Endothelial cell of umbilical vein (primary cell): ENCODE measurements around the gene CERKL. TPM values are rescaled to one million over a fixed set of nuclear protein-coding genes. Genes with fewer than 3 reads are reported as not detected.

Experiments
- BruUV-seq: library from RNA; stranded (reverse); fragments of 400-500 nt; replicated peaks from 2 replicates; lab custom pipeline; 2021; lab: Mats Ljungman, UMichigan
- CTCF ChIA-PET: fragments of 300-600, 350-600 bp; sonication (Branson Sonifier 250); formaldehyde crosslinking; loops from one replicate; lab custom pipeline; 2021; ENCODE audit warnings: antibody characterized with exemption, inconsistent platforms; lab: Charles Lee
- POLR2A ChIA-PET: fragments of 300-600, 350-600 bp; sonication (Branson Sonifier 250); formaldehyde crosslinking; loops from one replicate; lab custom pipeline; 2021; ENCODE audit warnings: antibody characterized with exemption, inconsistent platforms; lab: Charles Lee
- DNase-seq: peaks from one replicate; pipeline ENCODE4 v3.0.0-alpha.2; 2011; ENCODE audit warnings: low read depth, low spot score
- FAIRE-seq: peaks from 2 replicates; lab custom pipeline; 2011; peaks lifted over from hg19 to GRCh38; lab: Jason Lieb, UNC
- H2AFZ ChIP-seq: 2 replicates; pipeline ENCODE4 v1.6.0; 2012; ENCODE audit warnings: low read depth, low read length, control low read depth, inconsistent platforms
- H3K27ac ChIP-seq: 2 replicates; pipeline ENCODE4 v1.5.1; 2011; ENCODE audit warnings: low read depth, mild to moderate bottlenecking, control low read depth, low read length, moderate library complexity; ENCODE audit not compliant: insufficient read depth
- H3K27me3 ChIP-seq, 2 experiments: 2 replicates each; pipeline versions ENCODE4 v1.6.0 to v1.6.1; 2011; ENCODE audit warnings: low read length in 2 of 2, mixed read lengths in 1 of 2; ENCODE audit not compliant: control insufficient read depth in 2 of 2, insufficient read depth in 2 of 2
- H3K36me3 ChIP-seq, 2 experiments: 2 replicates in 1 of 2; 3 replicates in 1 of 2; pipeline ENCODE4 v1.5.1; 2011; ENCODE audit warnings: low read length in 2 of 2, mild to moderate bottlenecking in 1 of 2, moderate library complexity in 1 of 2; ENCODE audit not compliant: control insufficient read depth in 2 of 2, insufficient read depth in 2 of 2; ENCODE audit errors: extremely low read depth in 1 of 2
- H3K4me1 ChIP-seq: 3 replicates; pipeline ENCODE4 v1.5.1; 2011; ENCODE audit warnings: mild to moderate bottlenecking, low read length; ENCODE audit not compliant: control insufficient read depth, insufficient read depth; ENCODE audit errors: extremely low read depth
- H3K4me2 ChIP-seq: 2 replicates; pipeline ENCODE4 v1.6.1; 2011; ENCODE audit warnings: low read length, control low read depth, mixed read lengths; ENCODE audit not compliant: insufficient read depth
- H3K4me3 ChIP-seq, 3 experiments: fragments of 200-600 bp in 1 of 3; sonication (generic), shearing (Covaris generic) in 1 of 3; replicated peaks in 1 of 3; 2 replicates each; pipeline ENCODE4 v1.5.1; 2011 to 2016; ENCODE audit warnings: control low read depth in 3 of 3, low read length in 3 of 3, mild to moderate bottlenecking in 2 of 3, inconsistent platforms in 1 of 3, low read depth in 1 of 3, moderate library complexity in 1 of 3; ENCODE audit not compliant: insufficient read depth in 1 of 3
- H3K79me2 ChIP-seq: 2 replicates; pipeline ENCODE4 v1.6.0; 2012; ENCODE audit warnings: low read length, inconsistent platforms; ENCODE audit not compliant: control insufficient read depth, insufficient read depth
- H3K9ac ChIP-seq: replicated peaks from 2 replicates; pipeline ENCODE3; 2011; ENCODE audit warnings: low read length, control low read depth; ENCODE audit not compliant: insufficient read depth; ENCODE audit errors: extremely low read depth
- H3K9me1 ChIP-seq: replicated peaks from 3 replicates; pipeline ENCODE4 v1.6.0; 2011; ENCODE audit warnings: mild to moderate bottlenecking, low read length; ENCODE audit not compliant: control insufficient read depth, insufficient read depth; ENCODE audit errors: extremely low read depth
- H3K9me3 ChIP-seq: replicated peaks from 2 replicates; pipeline ENCODE4 v1.5.1; 2012; ENCODE audit warnings: low read length, inconsistent platforms; ENCODE audit not compliant: control insufficient read depth, insufficient read depth
- H4K20me1 ChIP-seq: replicated peaks from 2 replicates; pipeline ENCODE3; 2011; ENCODE audit warnings: mild to moderate bottlenecking, low read length; ENCODE audit not compliant: control insufficient read depth, insufficient read depth; ENCODE audit errors: extremely low read depth
- EZH2 ChIP-seq: IDR thresholded peaks from 2 replicates; pipeline ENCODE4 v1.6.1; 2012; ENCODE audit warnings: borderline replicate concordance, low read depth, mild to moderate bottlenecking, moderate library complexity, low read length, inconsistent platforms; ENCODE audit not compliant: severe bottlenecking
- FOS ChIP-seq: IDR thresholded peaks from 2 replicates; pipeline ENCODE4 v1.6.1; 2011; ENCODE audit warnings: mild to moderate bottlenecking, low read length, moderate library complexity, borderline replicate concordance; ENCODE audit not compliant: insufficient read depth
- GATA2 ChIP-seq: IDR thresholded peaks from 2 replicates; pipeline ENCODE4 v1.7.0; 2011; ENCODE audit warnings: low read depth, mild to moderate bottlenecking, moderate library complexity, mixed read lengths, low read length; ENCODE audit not compliant: insufficient read length, insufficient read depth
- JUN ChIP-seq: IDR thresholded peaks from 2 replicates; pipeline ENCODE4 v1.6.1; 2011; ENCODE audit warnings: borderline replicate concordance, low read depth; ENCODE audit not compliant: insufficient read length, insufficient read depth
- MYC ChIP-seq: IDR thresholded peaks from one replicate; pipeline ENCODE4 v1.6.1; 2011; ENCODE audit warnings: mild to moderate bottlenecking, low read depth, low read length
- POLR2A ChIP-seq: IDR thresholded peaks from 2 replicates; pipeline ENCODE4 v1.6.1; 2012; ENCODE audit warnings: low read depth, mild to moderate bottlenecking, control low read depth, low read length
- POLR2AphosphoS5 ChIP-seq: IDR thresholded peaks from 2 replicates; pipeline ENCODE4 v1.6.1; 2012; ENCODE audit warnings: low read depth, mild to moderate bottlenecking, control low read depth, low read length, moderate library complexity; ENCODE audit not compliant: insufficient read depth
- dilution Hi-C: fragments of 300-500 bp; cut with MboI; formaldehyde crosslinking; loops from one replicate; pipeline ENCODE4 v1.15.0; 2019; ENCODE audit warnings: low sequenced_read_pairs; ENCODE audit not compliant: extremely low pct_ligation_motif_present
- intact Hi-C: fragments of 100-400 bp; cut with micrococcal nuclease; formaldehyde crosslinking; loops from one replicate; pipeline ENCODE4 v1.10.0; 2022
- polyA plus RNA-seq, 4 experiments: library from polyadenylated mRNA; depleted of rRNA in 3 of 4; stranded (reverse) in 3 of 4; unstranded in 1 of 4; fragments of >200 nt; gene quantifications; 2 replicates each; pipeline versions ENCODE4 v1.2.1 to v1.2.3, GENCODE V29; 2011 to 2012; ENCODE audit warnings: missing spikeins in 1 of 4
- total RNA-seq: library from RNA; stranded (reverse); gene quantifications from 2 replicates; pipeline ENCODE4 v1.2.3, GENCODE V29; 2021
- TF ChIP-seq, protein P1 (sequence below): IDR thresholded peaks from 2 replicates; pipeline ENCODE4 v1.6.1; 2011; ENCODE audit not compliant: insufficient read depth, insufficient read length
- TF ChIP-seq, protein P2 (sequence below), 2 donors: IDR thresholded peaks; 1 replicate in 1 of 2; 2 replicates in 1 of 2; pipeline ENCODE4 v1.5.1; 2011; ENCODE audit warnings: low read length in 2 of 2, mild to moderate bottlenecking in 2 of 2, moderate library complexity in 2 of 2, control low read depth in 1 of 2, inconsistent platforms in 1 of 2, low read depth in 1 of 2; ENCODE audit not compliant: insufficient read depth in 1 of 2; ENCODE audit errors: extremely low read depth in 1 of 2

The CERKL gene
- total and polyA plus RNA-seq, 2 donors (not counting 3 experiments of a cell fraction or from before 2014, with no cell fraction given), result not detected

DNA sequence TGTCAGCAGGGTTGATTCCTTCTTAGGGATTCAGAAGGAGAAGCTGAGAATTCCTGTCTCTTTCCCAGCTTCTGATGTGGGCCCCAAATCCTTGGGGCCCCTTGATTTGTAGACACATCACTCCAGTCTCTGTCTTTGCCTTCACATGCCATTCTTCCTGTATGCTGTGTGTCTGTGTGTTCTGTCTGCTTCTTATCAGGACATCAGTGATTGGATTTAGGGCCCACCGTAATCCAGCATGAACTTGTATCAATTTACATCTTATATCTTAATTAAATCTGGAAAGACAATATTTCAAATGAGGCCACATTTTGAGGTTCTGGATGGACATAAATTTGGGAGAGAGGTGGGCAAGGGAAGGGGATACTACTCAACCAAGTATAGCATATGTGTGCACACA lies 13.7 kb upstream of the CERKL start:
- FAIRE-seq, result no peak

More for the DNA sequence above, 13.7 kb upstream of the CERKL start:
- no peaks in the 10 kb centered on the region for H3K9me1 ChIP-seq
- no peaks in the 10 kb centered on the region for H3K36me3 ChIP-seq
- no peak overlapping the region for H3K27ac ChIP-seq
- no TSS peak for BruUV-seq
- TF ChIP-seq GATA2 (no peak), EZH2 (no peak), FOS (no peak), JUN (no peak), POLR2A (no peak), MYC (no peak), POLR2AphosphoS5 (no peak)
- TF ChIP-seq, protein P1, sequence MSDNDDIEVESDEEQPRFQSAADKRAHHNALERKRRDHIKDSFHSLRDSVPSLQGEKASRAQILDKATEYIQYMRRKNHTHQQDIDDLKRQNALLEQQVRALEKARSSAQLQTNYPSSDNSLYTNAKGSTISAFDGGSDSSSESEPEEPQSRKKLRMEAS, result no peak
- TF ChIP-seq, protein P2, sequence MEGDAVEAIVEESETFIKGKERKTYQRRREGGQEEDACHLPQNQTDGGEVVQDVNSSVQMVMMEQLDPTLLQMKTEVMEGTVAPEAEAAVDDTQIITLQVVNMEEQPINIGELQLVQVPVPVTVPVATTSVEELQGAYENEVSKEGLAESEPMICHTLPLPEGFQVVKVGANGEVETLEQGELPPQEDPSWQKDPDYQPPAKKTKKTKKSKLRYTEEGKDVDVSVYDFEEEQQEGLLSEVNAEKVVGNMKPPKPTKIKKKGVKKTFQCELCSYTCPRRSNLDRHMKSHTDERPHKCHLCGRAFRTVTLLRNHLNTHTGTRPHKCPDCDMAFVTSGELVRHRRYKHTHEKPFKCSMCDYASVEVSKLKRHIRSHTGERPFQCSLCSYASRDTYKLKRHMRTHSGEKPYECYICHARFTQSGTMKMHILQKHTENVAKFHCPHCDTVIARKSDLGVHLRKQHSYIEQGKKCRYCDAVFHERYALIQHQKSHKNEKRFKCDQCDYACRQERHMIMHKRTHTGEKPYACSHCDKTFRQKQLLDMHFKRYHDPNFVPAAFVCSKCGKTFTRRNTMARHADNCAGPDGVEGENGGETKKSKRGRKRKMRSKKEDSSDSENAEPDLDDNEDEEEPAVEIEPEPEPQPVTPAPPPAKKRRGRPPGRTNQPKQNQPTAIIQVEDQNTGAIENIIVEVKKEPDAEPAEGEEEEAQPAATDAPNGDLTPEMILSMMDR (IDR thresholded peaks at IDR 0.05; ENCODE audit: extremely low read depth in 1 of 2, insufficient read depth in 1 of 2, low read depth in 1 of 2, low read length in 2 of 2), result no peak
- dilution Hi-C loops, result no loop called here
- no peaks in the 10 kb centered on the region for H4K20me1 ChIP-seq
- H3K9me3 ChIP-seq, result no peaks in the 10 kb centered on the region
- H3K9ac ChIP-seq, result no peak overlapping the region
- ChIA-PET POLR2A (no interaction called here), CTCF (interaction anchor here (1.2 to 1.3 kb wide), 2 partner anchors 12 to 44 kb away, joined by 3 to 4 read pairs; no protein-coding TSS in a partner anchor)
- peaks cover 6 to 15% of the 10 kb centered on the region in 2 experiments for H3K27me3 ChIP-seq
- no peak for DNase-seq
- no peak overlapping the region for H2AFZ ChIP-seq
- no peaks in the 10 kb centered on the region for H3K79me2 ChIP-seq
- intact Hi-C loops, result no loop called here
- H3K4me3 ChIP-seq, result no peak overlapping the region
- H3K4me2 ChIP-seq, result no peak overlapping the region
- H3K4me1 ChIP-seq, result no peaks in the 10 kb centered on the region
